ENCODE results near the gene COPA. TPM values are rescaled to one million over a fixed set of nuclear protein-coding genes. Genes with fewer than 3 reads are reported as not detected.

The COPA gene
- total RNA-seq, 6 donors from 2014 or later, result 99.4 to 165 (median 141) TPM

- no peaks in the 10 kb centered on the region for H3K9me3 ChIP-seq
- WGBS, 2 donors, result 87 to 90% methylated on average over 9 of the region's 9 CpGs
Measured at GRCh38 chr1:160359559-160360226, 16.6 kb upstream of the COPA start.

GRCh38 chr1:160358073-160358472, 15.0 kb upstream of the COPA start:
- no peak overlapping the region for H3K27ac ChIP-seq
- H3K9me3 ChIP-seq, result no peaks in the 10 kb centered on the region
- ATAC-seq (ENCODE audit: low FRiP score in 2 of 2) (no peak), DNase-seq (no peak)
- H3K36me3 ChIP-seq, result peaks cover 49 to 75% (median 69%) of the 10 kb centered on the region in 4 donors
- TF ChIP-seq POLR2A (IDR thresholded peaks at IDR 0.05) (no peak), EP300 (IDR thresholded peaks at IDR 0.05) (no peak), POLR2AphosphoS5 (IDR thresholded peaks at IDR 0.05) (no peak)
- WGBS, 2 donors, result 80 to 88% methylated on average over 4 of the region's 4 CpGs
- H3K27me3 ChIP-seq, result no peaks in the 10 kb centered on the region
- no peaks in the 10 kb centered on the region for H3K4me1 ChIP-seq
- no peak overlapping the region for H3K4me3 ChIP-seq

More at GRCh38 chr1:160359559-160360226, 16.6 kb upstream of the COPA start:
- H3K36me3 ChIP-seq, result peaks cover 35 to 59% (median 53%) of the 10 kb centered on the region in 4 donors
- no peak overlapping the region for H3K4me3 ChIP-seq
- DNase-seq (no peak), ATAC-seq (ENCODE audit: low FRiP score in 2 of 2) (no peak)
- H3K27ac ChIP-seq, result no peak overlapping the region
- no peaks in the 10 kb centered on the region for H3K27me3 ChIP-seq
- H3K4me1 ChIP-seq, result no peaks in the 10 kb centered on the region
- TF ChIP-seq EP300 (IDR thresholded peaks at IDR 0.05), result no peak
- TF ChIP-seq POLR2A (IDR thresholded peaks at IDR 0.05), result no peak
- TF ChIP-seq CTCF (IDR thresholded peaks at IDR 0.05), result no peak
- TF ChIP-seq POLR2AphosphoS5 (IDR thresholded peaks at IDR 0.05), result no peak

GRCh38 chr1:160357286-160358002, 14.4 kb upstream of the COPA start:
- ATAC-seq (ENCODE audit: low FRiP score in 2 of 2) (no peak), DNase-seq (no peak)
- Histone ChIP-seq H3K9me3 (no peaks in the 10 kb centered on the region), H3K27me3 (no peaks in the 10 kb centered on the region), H3K4me1 (no peaks in the 10 kb centered on the region), H3K36me3 (peaks cover 50 to 81% (median 75%) of the 10 kb centered on the region in 4 donors), H3K27ac (no peak overlapping the region), H3K4me3 (no peak overlapping the region)
- no peak for TF ChIP-seq CTCF (IDR thresholded peaks at IDR 0.05)
- 87 to 89% methylated on average over 7 of the region's 7 CpGs for WGBS, 2 donors

GRCh38 chr1:160354388-160354985, 11.4 kb upstream of the COPA start:
- Histone ChIP-seq H3K9me3 (no peaks in the 10 kb centered on the region), H3K4me1 (no peaks in the 10 kb centered on the region), H3K4me3 (no peak overlapping the region), H3K36me3 (peaks cover 65 to 96% (median 94%) of the 10 kb centered on the region in 4 donors), H3K27me3 (no peaks in the 10 kb centered on the region), H3K27ac (no peak overlapping the region)
- WGBS, 2 donors, result 91 to 92% methylated on average over 4 to 5 of the region's 5 CpGs
- ATAC-seq (ENCODE audit: low FRiP score in 2 of 2) (no peak), DNase-seq (no peak)
- no peak for TF ChIP-seq EP300 (IDR thresholded peaks at IDR 0.05)
- peak in 1 of 6 experiments; percentile 25 for TF ChIP-seq CTCF (IDR thresholded peaks at IDR 0.05)

GRCh38 chr1:160353223-160353622, 10.2 kb upstream of the COPA start:
- Histone ChIP-seq H3K4me3 (no peak overlapping the region), H3K27me3 (no peaks in the 10 kb centered on the region), H3K36me3 (peaks cover 69 to 100% (median 95%) of the 10 kb centered on the region in 4 donors), H3K4me1 (no peaks in the 10 kb centered on the region), H3K9me3 (no peaks in the 10 kb centered on the region), H3K27ac (no peak overlapping the region)
- no peak for ATAC-seq (ENCODE audit: low FRiP score in 2 of 2)
- WGBS, 2 donors, result 98 to 100% methylated on average over 2 of the region's 2 CpGs
- no peak for TF ChIP-seq CTCF (IDR thresholded peaks at IDR 0.05)
- no peak for TF ChIP-seq POLR2A (IDR thresholded peaks at IDR 0.05)
- TF ChIP-seq POLR2AphosphoS5 (IDR thresholded peaks at IDR 0.05), result no peak
- no peak for TF ChIP-seq EP300 (IDR thresholded peaks at IDR 0.05)
- DNase-seq, result no peak

All from upper lobe of left lung (tissue), 6 donors.